Mesodermal cell (in vitro differentiated cells): ENCODE data around the gene CRACR2A.

Experiments used
- H3K27ac ChIP-seq: 2 replicates; pipeline ENCODE4 v1.7.0; 2013; ENCODE audit warnings: mild to moderate bottlenecking, low read depth, low read length, moderate library complexity; ENCODE audit not compliant: severe bottlenecking
- H3K36me3 ChIP-seq: 2 replicates; pipeline ENCODE4 v1.7.1; 2013; ENCODE audit warnings: mild to moderate bottlenecking, low read length, moderate library complexity; ENCODE audit not compliant: control insufficient read depth, insufficient read depth
- H3K4me1 ChIP-seq: one replicate; pipeline ENCODE4 v1.7.1; 2013; ENCODE audit warnings: mild to moderate bottlenecking, low read length; ENCODE audit not compliant: insufficient read depth, control insufficient read depth, poor library complexity, severe bottlenecking
- H3K4me3 ChIP-seq: 2 replicates; pipeline ENCODE4 v1.7.0; 2013; ENCODE audit warnings: low read length, control low read depth, mild to moderate bottlenecking; ENCODE audit not compliant: insufficient read depth, poor library complexity, severe bottlenecking; ENCODE audit errors: extremely low read depth
- H3K9me3 ChIP-seq: 2 replicates; pipeline ENCODE4 v1.7.1; 2013; ENCODE audit warnings: mild to moderate bottlenecking, low read length, moderate library complexity; ENCODE audit not compliant: control insufficient read depth
- WGBS, 2 experiments: methylation state at CpG; one replicate each; pipeline ENCODE4 v1.1.5; 2013; ENCODE audit warnings: missing lambda C conversion rate in 2 of 2; ENCODE audit not compliant: insufficient coverage in 2 of 2; 5-methylcytosine and 5-hydroxymethylcytosine counted together

Gene CRACR2A

GRCh38 chr12:3602488-3602887 lies 150.4 kb downstream of the CRACR2A start:
- H3K27ac ChIP-seq, result no peak overlapping the region
- H3K4me1 ChIP-seq, result peaks cover 29% of the 10 kb centered on the region
- 69 to 79% methylated on average over 7 to 11 of the region's 11 CpGs for WGBS, 2 experiments
- no peak overlapping the region for H3K4me3 ChIP-seq
- no peaks in the 10 kb centered on the region for H3K9me3 ChIP-seq
- H3K36me3 ChIP-seq, result no peaks in the 10 kb centered on the region

- Histone ChIP-seq H3K9me3 (no peaks in the 10 kb centered on the region), H3K4me3 (no peak overlapping the region), H3K27ac (no peak overlapping the region), H3K4me1 (peaks cover 27% of the 10 kb centered on the region), H3K36me3 (no peaks in the 10 kb centered on the region)
- 90 to 91% methylated on average over 20 of the region's 23 CpGs for WGBS, 2 experiments
Measured at GRCh38 chr12:3601461-3602150, 151.3 kb downstream of the CRACR2A start.

- peaks cover 29% of the 10 kb centered on the region for H3K4me1 ChIP-seq
- WGBS, 2 experiments, result 89 to 96% methylated on average over 3 to 5 of the region's 7 CpGs
- no peak overlapping the region for H3K4me3 ChIP-seq
- H3K9me3 ChIP-seq, result no peaks in the 10 kb centered on the region
- no peak overlapping the region for H3K27ac ChIP-seq
- no peaks in the 10 kb centered on the region for H3K36me3 ChIP-seq
Measured at GRCh38 chr12:3600951-3601350, 152.0 kb downstream of the CRACR2A start.

- Histone ChIP-seq H3K4me3 (no peak overlapping the region), H3K36me3 (no peaks in the 10 kb centered on the region), H3K9me3 (no peaks in the 10 kb centered on the region), H3K4me1 (peaks cover 29% of the 10 kb centered on the region), H3K27ac (no peak overlapping the region)
- 61 to 72% methylated on average over 12 of the region's 14 CpGs for WGBS, 2 experiments
Measured at GRCh38 chr12:3600039-3600720, 152.7 kb downstream of the CRACR2A start.

GRCh38 chr12:3598896-3599860 lies 153.7 kb downstream of the CRACR2A start:
- Histone ChIP-seq H3K4me3 (no peak overlapping the region), H3K4me1 (peaks cover 19% of the 10 kb centered on the region), H3K27ac (no peak overlapping the region), H3K36me3 (no peaks in the 10 kb centered on the region), H3K9me3 (no peaks in the 10 kb centered on the region)
- WGBS, 2 experiments, result 88 to 95% methylated on average over 10 to 17 of the region's 17 CpGs

- H3K27ac ChIP-seq, result no peak overlapping the region
- peaks cover 17% of the 10 kb centered on the region for H3K4me1 ChIP-seq
- H3K36me3 ChIP-seq, result no peaks in the 10 kb centered on the region
- WGBS, 2 experiments, result 92 to 96% methylated on average over 5 to 7 of the region's 7 CpGs
- no peaks in the 10 kb centered on the region for H3K9me3 ChIP-seq
- H3K4me3 ChIP-seq, result no peak overlapping the region
Measured at GRCh38 chr12:3597526-3598210, 155.2 kb downstream of the CRACR2A start.

GRCh38 chr12:3596703-3597415 lies 156.1 kb downstream of the CRACR2A start:
- Histone ChIP-seq H3K4me1 (peaks cover 17% of the 10 kb centered on the region), H3K9me3 (no peaks in the 10 kb centered on the region), H3K4me3 (no peak overlapping the region), H3K36me3 (no peaks in the 10 kb centered on the region), H3K27ac (no peak overlapping the region)
- WGBS, 2 experiments, result 74 to 89% methylated on average over 6 to 7 of the region's 8 CpGs

GRCh38 chr12:3595721-3596120 lies 157.2 kb downstream of the CRACR2A start:
- 96 to 100% methylated on average over 4 to 6 of the region's 6 CpGs for WGBS, 2 experiments
- H3K4me3 ChIP-seq, result no peak overlapping the region
- H3K4me1 ChIP-seq, result peaks cover 17% of the 10 kb centered on the region
- no peak overlapping the region for H3K27ac ChIP-seq
- H3K9me3 ChIP-seq, result no peaks in the 10 kb centered on the region
- no peaks in the 10 kb centered on the region for H3K36me3 ChIP-seq

GRCh38 chr12:3594966-3595365 lies 157.9 kb downstream of the CRACR2A start:
- no peak overlapping the region for H3K27ac ChIP-seq
- H3K9me3 ChIP-seq, result no peaks in the 10 kb centered on the region
- H3K4me1 ChIP-seq, result peaks cover 17% of the 10 kb centered on the region
- WGBS, 2 experiments, result 100% methylated on average over 1 of the region's 2 CpGs
- no peaks in the 10 kb centered on the region for H3K36me3 ChIP-seq
- no peak overlapping the region for H3K4me3 ChIP-seq
